Measurements from ENCODE around the gene PHTF1.
A peak's percentile ranks its signal among the peaks of the same experiment; 100 is the strongest.
"Not testable (repeated sequence)": the region's sequence is repeated elsewhere in the genome, so short reads cannot be mapped to it uniquely, and the experiment has no call there.

PHTF1 gene

DNA sequence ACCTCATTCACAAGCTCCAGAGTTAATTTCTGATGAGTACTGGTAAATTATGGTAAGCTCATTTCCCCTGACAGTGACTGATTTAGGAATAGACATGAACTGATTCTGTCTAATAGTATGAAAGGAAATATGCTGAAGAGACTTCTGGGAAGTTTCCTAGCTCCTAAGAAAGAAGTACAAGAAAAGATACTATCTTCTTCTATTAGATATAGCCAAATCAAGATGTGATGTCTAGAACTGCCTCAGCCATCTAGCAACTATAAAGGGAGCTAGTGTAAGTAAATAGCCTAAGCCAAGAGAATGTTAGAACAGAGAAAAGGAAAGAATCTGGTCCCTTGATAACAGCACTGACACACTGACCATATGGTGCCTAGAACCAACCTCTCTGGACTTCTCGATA, 10.7 kb upstream of the PHTF1 start:
- DNase-seq = no peak

- DNase-seq = no peak
Observed at GRCh38 chr1:113769601-113769970, 10.3 kb upstream of the PHTF1 start.

DNA sequence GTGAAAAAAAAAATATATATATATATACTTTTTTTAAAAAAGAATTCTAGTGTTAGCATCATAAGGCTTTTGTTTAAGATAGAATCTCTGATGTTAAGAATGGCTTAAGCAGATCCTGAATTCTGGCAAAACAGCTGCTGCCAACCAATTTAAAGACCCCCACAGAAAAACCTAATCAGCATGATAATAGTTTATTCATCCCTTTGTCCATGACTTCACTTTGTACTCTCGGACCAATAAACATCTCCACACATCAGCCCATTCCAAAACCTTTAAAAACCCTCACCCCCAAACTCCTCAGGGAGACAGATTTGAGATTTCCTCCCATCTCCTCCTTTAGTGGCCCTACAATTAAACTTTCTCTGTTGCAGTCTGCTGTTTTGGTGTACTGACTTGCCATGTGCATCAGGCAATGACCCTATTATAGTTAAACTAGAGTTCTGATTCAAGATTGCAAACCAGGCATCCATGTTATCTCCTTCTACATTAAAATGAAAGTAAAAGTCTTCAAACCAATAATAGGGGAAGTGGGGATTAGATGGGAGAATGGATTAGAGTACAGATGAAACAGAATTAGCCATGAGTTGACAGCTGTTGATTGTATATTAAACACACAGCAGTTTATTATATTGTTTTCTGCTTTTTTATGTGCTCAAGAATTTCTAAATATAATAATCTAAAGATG, 9.8 kb upstream of the PHTF1 start:
- DNase-seq = no peak

- DNase-seq = no peak
Observed at GRCh38 chr1:113765306-113766230, 6.3 kb upstream of the PHTF1 start.

- peak; percentile 96 for DNase-seq
Observed at GRCh38 chr1:113763661-113764060, 4.4 kb upstream of the PHTF1 start.

- no peak for DNase-seq
Observed at GRCh38 chr1:113761937-113762336, 2.7 kb upstream of the PHTF1 start.

GRCh38 chr1:113760102-113761080, 1.1 kb upstream of the PHTF1 start:
- DNase-seq = peak; percentile 59

- peak; percentile 67 for DNase-seq
Observed at GRCh38 chr1:113758631-113759332, 504 bp downstream of the PHTF1 start.

GRCh38 chr1:113756461-113756860, 2.8 kb downstream of the PHTF1 start:
- DNase-seq = peak; percentile 19

DNA sequence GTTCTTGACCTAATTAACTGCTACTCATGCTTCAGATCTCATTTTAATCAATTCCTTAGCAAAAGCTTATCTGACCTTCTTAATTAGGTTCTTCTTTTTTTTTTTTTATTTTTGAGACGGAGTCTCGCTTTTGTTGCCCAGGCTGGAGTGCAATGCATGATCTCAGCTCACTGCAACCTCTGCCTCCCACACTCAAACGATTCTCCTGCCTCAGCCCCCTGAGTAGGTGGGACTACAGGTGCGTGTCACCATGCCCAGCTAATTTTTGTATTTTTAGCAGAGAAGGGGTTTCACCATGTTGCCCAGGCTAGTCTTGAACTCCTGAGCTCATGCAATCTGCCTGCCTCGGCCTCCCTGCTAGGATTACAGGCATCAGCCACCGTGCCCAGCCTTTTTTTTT, 6.0 kb downstream of the PHTF1 start:
- DNase-seq = not testable (repeated sequence)

DNA sequence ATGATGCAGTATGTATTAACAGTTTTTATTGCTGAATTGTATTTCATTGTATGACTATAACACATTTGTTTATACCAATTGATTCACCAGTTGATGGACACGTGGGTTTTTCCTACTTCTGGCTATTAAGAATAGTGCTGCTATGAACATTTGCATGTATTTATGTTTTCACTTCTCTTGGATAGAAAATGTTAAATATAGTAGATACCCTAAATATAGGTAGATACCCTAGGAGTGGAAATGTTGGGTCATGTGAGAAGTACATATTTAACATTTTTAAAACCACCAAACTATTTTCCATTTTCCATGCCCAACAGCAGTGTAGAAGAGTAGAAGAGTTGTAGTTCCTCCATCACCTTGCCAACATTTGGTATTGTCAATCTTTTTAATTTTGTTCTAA, 7.8 kb downstream of the PHTF1 start:
- no peak for DNase-seq

GRCh38 chr1:113751114-113751513, 8.2 kb downstream of the PHTF1 start:
- DNase-seq = no peak

DNA sequence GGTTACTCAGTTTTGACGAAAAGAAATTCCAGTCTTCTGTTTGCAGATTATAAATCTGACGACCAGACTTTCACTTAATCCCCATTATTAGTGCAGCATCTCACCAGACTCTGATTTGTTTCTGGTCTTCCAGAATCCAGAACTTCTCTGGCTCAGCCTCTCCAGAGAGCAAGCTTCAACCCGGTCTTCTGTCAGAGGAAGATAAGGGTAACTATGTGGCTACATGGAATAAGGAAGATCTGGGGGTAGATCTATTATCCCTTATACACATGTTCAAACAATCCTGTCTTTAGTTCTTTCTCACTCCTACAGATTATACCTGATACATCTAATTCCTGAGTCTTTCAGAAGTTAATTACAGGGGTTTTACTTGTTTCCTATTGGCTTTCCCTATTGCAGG, 9.9 kb downstream of the PHTF1 start:
- no peak for DNase-seq

DNA sequence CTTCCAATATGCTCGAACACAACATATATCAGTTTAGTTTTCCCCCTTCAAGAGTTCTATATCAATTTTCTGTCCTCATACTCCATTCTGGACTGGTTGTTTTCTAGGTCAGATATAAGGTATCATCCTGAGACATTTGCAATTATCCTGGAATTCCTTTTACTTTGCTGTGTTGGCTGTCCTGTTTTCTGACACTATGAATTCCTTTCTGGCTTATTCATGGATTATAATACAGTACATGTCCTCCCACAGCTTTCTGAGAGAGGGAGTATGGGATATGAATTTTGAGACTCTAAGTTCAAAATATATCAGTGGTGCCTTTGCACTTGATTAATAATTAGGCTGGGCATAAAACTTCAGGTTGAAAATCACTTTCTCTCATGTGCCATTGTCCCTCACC, 11.9 kb downstream of the PHTF1 start:
- DNase-seq = no peak

DNA sequence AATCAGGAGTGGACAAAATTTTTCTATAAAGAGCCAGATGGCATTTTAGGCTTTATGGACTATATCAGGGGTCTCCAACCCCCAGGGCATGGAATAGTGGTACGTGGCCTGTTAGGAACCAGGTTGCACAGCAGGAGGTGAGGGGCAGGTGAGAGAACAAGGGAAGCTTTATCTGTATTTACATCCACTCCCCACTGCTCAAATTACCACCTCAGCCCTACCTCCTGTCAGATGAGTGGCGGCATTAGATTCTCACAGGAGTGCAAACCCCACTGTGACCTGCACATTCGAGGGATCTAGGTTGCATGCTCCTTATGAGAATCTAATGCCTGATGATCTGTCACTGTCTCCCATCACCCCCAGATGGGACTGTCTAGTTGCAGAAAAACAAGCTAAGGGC, 13.9 kb downstream of the PHTF1 start:
- peak; percentile 94 for DNase-seq

GRCh38 chr1:113744114-113744513, 15.2 kb downstream of the PHTF1 start:
- no peak for DNase-seq

DNA sequence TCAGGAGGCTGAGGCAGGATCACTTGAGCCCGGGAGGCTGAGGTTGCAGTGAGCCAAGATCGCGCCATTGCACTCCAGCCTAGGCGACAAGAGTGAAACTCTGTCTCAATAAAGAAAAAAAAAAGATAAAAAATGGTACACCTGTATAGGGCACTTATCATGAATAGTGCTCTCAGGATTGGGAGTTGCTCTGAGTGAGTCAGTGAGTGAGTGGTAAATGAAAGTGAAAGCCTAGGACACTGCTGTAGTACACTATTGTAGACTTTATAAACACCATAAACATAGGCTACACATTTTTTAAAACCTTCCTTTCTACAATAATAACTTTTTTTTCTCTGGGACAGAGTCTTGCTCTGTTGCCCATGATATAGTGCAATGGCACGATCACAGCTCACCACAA, 16.8 kb downstream of the PHTF1 start:
- no peak for DNase-seq

GRCh38 chr1:113734357-113735055, 24.8 kb downstream of the PHTF1 start:
- no peak for DNase-seq

GRCh38 chr1:113732802-113733201, 26.5 kb downstream of the PHTF1 start:
- no peak for DNase-seq

DNA sequence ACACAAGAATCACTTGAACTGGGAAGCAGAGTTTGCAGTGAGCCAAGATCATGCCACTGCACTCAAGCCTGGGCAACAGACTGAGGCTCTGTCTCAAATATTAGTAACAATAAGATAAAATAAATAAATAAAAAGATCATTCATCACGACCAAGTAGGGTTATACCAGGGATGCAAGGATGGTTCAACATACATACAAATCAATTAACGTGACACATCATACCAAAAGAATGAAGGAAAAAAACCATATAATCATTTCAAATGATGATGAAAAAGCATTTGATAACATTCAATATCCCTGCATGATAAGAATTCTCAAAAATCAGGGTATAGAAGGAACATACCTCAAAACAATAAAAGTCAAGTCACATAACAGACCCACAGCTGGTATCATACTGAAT, 38.3 kb downstream of the PHTF1 start:
- DNase-seq = no peak

DNA sequence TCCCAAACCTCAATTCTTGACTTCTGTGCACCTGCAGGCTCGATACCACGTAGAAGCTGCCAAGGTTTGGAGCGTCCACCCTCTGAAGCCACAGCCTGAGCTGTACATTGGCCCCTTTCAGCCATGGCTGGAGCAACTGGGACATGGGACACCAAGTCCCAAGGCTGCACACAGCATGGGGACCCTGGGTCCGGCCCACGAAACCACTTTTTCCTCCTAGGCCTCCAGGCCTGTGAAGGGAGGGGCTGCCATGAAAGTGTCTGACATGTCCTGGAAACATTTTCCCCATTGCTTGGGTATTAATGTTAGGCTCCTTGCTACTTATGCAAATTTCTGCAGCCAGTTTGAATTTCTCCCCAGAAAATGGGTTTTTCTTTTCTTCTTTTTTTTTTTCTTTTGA, 40.7 kb downstream of the PHTF1 start:
- DNase-seq = not testable (repeated sequence)

GRCh38 chr1:113717506-113717905, 41.8 kb downstream of the PHTF1 start:
- not testable (repeated sequence) for DNase-seq
